GM19035 (cell line): ENCODE data around the gene CREBZF.
A peak's percentile ranks its signal among the peaks of the same experiment; 100 is the strongest.

Source experiments
- ATAC-seq: cut with Tn5 transposase; IDR thresholded peaks from one replicate; pipeline ENCODE4 v1.9.1; 2021; ENCODE audit not compliant: unreplicated experiment

The CREBZF gene, protein sequence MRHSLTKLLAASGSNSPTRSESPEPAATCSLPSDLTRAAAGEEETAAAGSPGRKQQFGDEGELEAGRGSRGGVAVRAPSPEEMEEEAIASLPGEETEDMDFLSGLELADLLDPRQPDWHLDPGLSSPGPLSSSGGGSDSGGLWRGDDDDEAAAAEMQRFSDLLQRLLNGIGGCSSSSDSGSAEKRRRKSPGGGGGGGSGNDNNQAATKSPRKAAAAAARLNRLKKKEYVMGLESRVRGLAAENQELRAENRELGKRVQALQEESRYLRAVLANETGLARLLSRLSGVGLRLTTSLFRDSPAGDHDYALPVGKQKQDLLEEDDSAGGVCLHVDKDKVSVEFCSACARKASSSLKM

DNA sequence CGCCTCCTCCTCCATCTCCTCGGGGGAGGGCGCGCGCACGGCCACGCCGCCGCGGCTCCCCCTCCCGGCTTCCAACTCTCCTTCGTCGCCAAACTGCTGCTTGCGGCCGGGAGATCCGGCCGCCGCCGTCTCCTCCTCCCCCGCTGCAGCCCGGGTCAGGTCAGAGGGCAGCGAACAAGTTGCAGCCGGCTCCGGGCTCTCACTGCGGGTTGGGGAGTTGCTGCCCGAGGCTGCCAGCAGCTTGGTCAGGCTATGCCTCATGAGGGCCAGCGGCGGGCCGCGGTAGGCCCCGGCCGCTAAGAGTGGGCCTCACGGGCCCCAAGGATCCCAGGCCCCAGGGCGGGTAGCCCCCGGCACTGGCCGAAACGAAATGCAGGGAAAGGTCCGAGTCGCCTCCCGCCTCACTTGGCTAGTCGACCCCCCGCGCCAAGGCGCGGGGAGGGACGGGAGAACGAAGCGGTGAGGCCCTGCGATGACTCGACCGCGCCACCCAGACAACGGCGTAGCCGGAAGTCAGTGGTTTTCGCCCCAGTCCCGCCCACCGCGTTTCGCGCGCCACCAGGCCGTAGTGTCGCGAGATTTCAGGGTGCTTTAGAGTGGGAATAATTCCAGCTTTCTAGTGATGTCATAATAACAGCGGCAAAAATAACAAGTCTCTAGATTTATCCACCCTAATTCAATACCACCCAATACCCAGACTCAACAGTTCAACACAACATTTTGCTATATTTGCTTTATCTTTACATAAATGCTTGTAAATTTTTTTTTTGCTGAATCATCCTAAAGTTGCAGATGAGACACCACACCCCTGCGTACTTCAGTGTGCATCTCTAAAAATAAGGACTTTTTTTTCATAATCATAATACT lies at the start of gene CREBZF:
CREBZF (minus strand) TSS at position 515 of the 867 bp plus-strand sequence; CDS start at position 261, 254 bp downstream.
- peak; percentile 87 for ATAC-seq

DNA sequence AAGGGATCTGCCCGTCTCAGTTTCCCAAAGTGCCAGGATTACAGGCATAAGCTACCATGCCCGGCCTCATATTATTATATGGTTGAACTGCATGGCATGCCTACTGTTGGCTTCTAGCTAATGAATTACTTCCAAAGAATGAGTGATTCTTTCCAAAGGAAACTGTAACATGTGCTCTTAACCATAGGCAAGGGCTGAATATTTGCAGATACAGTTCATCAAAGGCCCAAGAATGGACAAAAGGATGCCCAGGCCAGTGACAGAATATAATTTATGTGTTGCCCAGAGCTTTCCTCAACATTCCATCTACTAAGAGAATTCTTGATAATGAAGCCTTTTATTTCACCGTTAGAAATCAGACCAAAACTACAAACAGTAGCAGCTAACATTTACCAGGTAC lies 48.0 kb upstream of the CREBZF start:
- no peak for ATAC-seq

DNA sequence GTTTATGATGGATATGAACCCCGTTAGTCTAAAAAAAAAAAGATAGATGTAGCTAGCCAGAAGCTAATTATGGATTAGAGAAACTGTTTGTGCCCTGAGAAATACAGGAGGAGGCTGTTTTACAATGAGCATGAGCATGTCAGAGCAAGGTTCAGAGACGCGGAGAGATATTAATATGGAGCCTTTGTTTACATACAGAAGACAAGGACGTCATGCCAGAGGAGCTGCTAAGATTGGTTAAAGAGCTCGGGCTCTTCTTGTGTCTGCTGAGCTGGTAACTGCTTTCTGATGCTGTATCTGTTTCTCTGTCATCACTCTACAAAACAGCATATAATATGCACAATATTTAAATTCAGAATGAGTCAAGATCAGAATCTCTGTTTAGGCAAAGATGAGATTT lies 46.0 kb upstream of the CREBZF start:
- ATAC-seq, result no peak

DNA sequence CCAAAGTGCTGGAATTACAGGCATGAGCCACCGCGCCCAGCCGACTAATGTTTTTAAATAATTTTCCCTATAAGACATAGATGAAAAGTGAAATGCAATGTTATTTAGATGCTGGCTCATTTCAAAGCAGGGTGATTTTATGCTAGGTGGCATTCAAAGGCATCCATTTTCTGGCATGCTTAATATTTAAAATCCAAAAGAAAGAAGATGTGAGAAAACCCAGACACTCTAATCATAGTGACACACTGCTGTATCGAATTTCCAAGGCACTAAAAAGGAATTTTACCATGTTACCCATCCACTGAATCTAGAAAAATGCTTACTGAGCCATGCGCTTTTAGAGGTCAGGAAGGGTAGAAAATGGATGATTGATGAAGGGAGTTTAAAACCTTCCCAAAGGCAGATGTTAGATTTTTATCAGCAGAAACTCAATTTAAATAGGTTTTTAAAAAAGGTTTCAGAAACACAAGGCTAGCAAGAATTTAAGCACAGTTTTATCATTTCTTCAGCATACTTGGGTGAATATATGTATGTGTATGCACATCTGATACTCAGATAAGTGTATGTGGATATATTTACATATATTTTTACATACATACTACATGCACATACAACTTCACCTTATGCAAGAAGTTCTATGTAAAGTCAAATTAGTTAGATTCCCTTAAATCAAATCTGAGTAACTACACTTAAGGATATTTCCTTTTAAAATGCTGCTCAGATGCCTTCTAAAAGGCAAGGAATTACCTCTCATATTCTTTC lies 45.2 kb upstream of the CREBZF start:
- no peak for ATAC-seq

DNA sequence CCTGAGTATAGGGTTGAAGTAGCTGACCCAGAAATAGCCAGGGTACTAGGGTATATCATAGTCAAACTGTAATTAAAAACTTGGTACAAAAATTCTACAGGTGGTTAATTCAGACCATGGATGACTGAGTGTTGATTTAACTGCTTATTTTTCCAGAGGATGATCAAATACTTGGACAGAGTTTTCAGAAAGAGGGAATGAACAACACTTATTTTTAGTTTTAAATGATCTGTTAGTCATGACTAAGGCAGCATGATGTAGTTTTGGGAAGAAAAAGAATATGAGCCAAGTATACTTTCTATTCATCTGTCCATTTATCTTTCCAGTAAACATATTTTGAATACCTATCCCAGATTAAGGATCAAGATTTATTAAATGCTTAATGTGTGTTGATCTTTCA lies 40.9 kb upstream of the CREBZF start:
- ATAC-seq, result no peak

DNA sequence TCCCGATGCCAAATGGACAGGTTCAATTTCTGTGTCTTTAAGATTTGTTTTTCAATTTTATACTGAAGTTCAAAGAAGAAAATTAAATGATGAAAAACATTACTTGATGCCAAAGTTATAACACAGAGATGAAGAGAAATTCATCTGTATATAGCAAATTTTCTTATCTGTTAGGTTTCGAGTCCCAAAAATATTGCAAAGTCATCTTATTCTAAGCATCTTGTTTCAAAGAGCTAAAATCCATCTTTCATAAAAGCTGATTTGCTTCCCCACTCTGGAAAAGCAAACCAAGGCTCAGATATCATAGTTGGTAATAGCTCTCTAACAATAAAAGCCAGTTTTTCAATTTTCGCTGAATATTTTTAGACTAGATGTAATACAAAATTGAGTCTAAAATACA lies 40.0 kb upstream of the CREBZF start:
- no peak for ATAC-seq

DNA sequence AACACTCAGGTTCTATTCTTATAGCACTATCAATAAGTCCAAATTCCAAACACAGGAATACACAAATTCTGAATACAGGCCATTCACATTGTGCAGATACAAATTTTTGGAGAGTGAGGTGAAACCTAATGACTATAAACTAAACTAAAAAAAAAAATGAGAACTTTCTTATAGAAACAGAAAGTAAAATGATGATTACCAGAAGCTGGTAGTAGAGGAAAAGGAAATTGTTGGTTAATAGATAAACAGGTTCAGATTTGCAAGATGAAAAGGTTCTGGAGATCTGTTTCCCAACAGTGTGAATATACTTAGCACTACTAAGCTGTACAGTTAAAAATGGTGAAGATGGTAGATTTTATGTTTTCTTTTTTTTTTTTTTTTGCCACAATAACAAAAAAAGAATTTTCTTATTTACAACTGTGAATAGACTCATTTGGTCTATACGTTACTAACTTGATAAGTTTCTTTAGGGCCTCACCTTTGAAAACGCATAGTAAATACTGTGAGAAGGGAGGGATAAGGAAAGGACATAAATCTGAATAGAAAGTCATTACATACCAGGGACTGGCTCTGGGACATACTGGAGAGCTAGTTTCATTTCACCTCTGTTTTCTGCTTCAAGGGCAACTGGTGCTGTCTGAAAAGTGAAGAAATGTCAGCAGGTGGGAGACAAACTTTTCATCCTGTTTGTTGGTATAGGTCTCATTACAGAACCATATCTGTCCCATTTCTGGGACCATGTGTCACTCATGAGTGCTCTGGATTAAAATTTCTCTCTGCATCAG lies 35.2 kb upstream of the CREBZF start:
- ATAC-seq, result peak; percentile 93

DNA sequence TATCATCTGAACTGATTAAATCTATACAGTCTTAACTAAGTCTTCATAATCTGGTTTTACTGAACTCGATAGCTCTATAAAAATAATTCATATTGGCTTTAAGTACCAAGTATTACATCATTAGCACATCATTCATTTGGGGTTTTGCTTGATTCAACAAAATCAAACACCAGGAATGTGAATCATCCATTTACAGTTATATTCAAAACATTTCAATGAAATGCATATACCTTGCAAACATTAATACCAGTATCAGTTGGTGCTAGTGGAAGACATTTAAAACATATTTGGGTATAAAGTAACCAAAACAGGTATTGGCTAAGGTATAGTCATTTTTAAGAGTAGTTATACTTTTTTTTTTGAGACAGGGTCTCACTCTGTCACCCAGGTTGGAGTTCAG lies 33.3 kb upstream of the CREBZF start:
- no peak for ATAC-seq

DNA sequence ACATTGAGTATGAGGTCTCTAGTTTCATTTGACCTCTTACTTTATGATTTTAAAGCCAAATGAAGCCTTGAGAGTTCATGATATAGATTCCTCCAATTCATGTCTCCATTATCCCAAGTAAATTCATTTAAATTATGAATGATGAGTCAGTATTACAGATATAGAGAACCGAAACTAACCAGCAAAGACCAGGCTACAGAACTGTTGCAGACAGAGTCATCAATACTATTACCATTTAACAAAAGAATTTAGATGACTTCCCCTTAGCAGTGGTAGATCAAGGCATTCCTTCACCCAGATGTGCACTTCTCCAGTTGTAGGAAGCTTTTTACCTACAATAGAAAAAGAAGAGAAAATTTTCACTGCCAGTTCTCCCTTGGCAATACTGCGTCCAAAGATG lies 32.8 kb upstream of the CREBZF start:
- ATAC-seq, result no peak

DNA sequence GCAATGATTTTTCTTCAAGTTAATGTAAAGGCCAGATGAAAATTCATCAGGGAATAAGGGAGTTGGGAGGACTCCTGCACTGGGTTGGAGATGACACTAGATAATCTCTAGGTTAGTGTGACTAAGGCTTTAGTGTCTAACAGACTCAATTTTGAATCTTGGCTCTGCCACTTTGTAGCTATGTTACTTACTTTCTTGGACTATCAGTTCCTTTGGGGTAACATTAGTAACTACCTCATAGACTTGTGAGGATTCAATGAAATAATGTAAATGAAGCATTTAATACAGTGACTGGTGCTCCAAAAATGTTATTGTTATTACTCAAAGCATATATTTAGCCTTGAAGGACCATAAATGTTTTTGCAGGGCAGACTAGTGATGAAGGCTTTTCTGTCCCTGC lies 30.6 kb upstream of the CREBZF start:
- ATAC-seq, result no peak

DNA sequence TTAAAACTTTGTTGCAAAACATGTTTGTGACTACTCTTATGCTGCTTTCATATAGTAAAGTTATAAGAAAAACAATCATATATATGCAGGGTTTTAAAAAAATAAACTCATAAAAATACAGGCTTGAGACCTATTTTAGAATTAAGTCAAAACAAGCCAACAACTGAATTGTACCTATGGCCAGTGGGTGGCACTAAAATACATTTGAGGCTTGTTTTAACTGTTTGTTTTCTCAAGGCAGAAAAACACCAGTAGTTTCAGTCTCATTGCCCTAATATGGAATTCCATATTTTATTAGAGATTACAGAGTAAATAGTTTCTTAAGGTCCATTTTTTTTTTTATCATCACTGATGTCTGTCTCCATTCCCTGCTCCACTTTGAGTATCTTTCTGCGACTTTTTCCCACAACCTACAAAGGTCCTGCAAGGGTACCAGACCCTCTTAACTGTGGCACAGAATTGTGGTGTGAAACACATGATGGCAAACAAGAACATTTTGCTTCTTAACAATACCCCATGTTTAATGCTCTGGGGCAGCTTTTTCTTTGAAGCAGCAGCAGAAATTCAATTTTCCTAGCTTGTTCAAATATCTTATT lies 29.6 kb upstream of the CREBZF start:
- ATAC-seq, result no peak

DNA sequence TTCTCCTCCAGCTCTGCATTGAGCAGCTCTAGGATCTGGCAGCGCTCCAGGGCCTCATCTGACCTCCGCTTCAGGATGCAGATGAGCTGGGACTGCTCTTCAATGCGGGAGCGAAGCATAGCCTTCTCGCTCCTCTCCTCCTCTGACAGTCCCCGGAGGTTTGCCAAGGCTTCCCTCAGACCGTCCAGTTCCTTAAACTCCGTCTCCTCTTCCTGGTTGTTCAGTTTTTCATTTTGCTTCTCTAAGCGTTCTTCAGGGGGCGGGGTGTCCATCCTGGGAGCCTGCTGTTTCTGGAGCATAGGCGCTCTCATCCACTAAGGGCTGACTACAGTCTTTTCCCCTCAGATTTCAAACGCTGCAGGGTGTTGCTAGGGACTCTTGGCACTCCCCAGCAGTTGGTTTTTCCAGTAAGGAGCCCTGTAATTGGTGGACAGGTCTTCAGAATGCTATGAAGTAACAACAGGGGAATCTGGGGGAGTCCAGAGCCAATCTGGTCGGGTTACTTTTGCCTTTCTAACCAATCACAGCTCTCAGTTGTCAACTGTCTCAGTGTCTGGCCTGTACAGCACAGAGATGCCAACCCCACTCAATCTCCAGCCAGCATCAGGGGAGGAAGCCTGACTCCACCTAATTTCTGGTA lies 21.0 kb upstream of the CREBZF start, which contains the start of gene CCDC89:
CCDC89 (minus strand) TSS at position 376 of the 640 bp plus-strand sequence; CDS start at position 311, 65 bp downstream.
- no peak for ATAC-seq

DNA sequence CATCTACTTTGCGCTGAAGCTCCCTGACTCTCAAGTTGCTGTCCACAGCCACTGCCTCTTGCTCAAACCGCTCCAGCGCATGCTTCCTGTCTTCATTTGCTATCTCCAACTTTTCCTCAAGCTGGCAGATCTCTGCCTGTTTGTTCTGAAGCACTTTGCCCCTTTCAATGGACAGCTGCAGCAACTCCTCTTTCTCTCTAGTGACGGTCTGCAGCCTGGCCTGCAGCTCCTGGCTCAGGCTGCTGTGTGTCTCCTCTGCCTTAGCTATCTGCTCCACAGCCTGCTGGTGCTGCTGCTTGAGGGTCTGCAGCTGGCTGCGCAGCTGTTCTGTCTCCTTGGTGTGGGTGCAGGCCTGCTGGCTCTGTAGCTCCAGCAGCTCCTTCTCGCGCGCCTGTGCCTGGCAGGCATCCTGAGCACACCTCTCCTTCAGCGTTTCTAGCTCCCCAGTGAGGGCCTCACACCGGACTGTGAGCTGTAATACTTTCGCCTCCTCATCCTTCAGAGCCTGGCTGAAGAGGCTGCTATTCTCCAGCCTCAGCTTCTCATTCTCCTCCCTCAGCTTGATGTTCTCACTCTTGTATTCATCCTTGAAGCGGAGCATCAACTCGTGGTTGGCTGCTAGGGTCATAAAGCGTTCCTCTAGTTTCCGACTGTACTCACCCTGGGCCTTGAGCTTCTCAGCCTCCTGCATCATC lies 20.3 kb upstream of the CREBZF start:
- no peak for ATAC-seq

DNA sequence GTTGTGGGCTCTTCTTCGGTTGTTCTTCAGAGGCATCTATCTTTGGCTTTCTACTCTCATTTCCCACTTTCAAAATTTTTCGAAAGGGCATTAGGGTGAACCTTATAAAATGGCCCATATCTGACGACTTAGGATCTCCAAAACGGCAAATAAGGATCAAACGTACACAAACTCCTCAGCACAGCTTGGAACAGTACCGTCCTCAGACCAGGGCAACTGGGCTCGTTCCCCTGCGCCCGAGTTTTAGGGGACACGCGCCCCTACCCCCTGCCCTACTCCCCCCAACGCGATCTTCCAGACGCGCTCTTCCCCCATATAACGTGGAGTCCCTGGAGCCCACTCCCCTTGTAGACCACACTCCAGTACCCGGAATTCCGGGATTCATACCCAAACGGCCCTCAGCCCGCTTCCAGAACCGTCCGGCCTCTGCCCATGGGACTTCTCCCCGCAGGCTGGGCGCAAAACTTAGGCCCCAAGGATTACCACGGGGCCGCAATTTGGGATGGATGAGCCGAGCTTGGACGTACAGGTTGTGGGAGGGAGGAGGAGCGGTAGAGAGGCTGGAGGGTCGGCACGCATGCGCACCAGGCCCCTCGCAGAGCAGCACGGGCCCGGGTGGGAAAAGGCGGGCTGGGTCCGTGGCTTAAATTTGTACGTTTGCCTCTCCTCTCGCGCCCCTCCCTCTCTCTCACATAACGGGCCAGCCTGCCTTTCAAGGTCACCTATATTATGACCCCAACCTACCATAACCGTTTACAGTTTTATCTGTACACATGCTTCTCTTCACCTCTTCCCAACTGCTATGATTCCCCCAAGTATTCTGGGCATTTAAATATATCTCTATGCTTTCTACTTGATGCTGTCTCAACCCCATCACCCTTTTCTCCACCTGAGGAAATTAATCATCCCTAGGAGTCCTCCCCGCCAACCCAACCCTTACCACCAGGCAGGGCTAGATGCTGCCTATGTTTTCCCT lies 17.7 kb upstream of the CREBZF start:
- peak; percentile 93 for ATAC-seq

DNA sequence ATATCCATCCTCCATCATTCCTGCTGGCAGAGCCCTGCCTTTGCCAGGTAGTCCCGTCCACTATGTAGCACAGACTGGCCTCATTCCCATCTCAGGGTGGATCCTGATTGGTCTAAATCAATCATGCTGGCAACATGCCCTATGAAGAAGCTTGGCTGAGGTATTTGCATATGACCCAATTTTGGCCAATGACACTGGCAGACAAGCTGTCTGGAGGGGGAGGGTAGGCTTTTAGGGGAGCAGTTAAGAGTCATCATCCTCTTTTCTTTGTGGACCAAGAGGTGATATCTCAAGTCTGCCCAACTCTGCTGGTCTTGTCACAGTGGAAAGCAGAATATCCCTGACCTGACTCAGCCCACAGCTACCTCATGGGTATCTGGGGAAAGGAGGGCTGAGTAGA lies 16.0 kb upstream of the CREBZF start:
- no peak for ATAC-seq

DNA sequence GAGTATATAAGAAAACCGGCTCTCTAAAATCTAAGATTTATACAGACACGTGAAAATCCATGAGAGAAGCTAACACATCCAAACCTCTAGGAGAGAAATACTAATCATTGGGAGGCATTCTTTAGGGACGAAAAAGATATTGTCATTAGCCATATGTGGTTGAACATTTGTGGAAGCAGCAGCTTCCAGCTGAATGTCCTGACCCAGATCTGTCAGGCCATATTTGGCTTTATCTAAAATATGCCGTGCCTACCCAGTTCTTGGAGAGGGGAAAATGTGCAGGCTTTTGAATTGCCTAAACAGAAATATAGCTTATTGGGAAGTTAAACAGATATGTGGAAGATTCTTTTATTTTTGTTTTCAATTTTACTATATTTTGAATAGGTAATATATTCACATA lies 14.6 kb upstream of the CREBZF start:
- no peak for ATAC-seq

DNA sequence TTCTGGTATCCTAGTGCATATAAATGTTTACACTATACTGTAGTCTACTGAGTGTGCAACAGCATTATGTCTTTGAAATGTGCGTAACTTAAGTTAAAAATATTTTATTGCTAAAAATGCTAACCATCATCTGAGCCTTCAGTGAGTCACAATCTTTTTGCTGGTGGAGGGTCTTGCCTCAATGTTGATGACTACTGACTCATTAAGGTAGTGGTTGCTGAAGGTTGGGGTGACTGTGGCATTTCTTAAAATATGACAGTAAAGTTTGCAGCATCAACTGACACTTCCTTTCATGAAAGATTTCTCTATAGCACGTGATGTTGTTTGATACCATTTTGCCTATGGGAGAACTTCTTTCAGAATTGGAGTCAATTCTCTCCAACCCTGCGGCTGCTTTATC lies 8.5 kb upstream of the CREBZF start:
- ATAC-seq, result no peak
